Measurements from ENCODE around the gene JADE3. TPM values are rescaled to one million over a fixed set of nuclear protein-coding genes. Genes with fewer than 3 reads are reported as not detected.

Gene JADE3
- total RNA-seq, 3 donors from 2014 or later, result 7.5 to 20.8 (median 12.8) TPM

DNA sequence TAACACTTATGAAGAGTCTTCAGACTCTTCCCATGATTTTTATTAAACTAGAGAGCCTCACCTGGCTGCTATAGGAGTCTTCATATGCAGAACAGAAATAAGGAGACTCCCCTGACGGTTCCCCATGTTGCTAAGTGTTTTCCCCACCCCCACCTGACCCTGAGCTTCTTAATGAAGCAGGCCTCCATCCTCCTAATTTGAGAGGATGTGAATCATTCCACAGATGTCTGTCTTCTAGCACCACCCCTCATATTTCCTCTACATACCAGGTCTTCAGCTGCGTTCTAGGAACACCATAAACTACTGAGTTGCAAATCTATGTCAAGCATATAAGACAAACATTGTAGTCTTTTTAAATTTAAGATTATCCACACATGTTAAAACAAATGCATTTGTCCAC is 38.5 kb upstream of the JADE3 start:
- Histone ChIP-seq H3K36me3 (no peaks in the 10 kb centered on the region), H3K4me1 (no peaks in the 10 kb centered on the region), H3K27me3 (peaks cover 0 to 4% of the 10 kb centered on the region in 2 donors), H3K27ac (no peak overlapping the region), H3K4me3 (no peak overlapping the region), H3K9me3 (no peaks in the 10 kb centered on the region)
- TF ChIP-seq POLR2AphosphoS5 (IDR thresholded peaks at IDR 0.05) (no peak), POLR2A (IDR thresholded peaks at IDR 0.05) (no peak)
- TF ChIP-seq, protein P1, sequence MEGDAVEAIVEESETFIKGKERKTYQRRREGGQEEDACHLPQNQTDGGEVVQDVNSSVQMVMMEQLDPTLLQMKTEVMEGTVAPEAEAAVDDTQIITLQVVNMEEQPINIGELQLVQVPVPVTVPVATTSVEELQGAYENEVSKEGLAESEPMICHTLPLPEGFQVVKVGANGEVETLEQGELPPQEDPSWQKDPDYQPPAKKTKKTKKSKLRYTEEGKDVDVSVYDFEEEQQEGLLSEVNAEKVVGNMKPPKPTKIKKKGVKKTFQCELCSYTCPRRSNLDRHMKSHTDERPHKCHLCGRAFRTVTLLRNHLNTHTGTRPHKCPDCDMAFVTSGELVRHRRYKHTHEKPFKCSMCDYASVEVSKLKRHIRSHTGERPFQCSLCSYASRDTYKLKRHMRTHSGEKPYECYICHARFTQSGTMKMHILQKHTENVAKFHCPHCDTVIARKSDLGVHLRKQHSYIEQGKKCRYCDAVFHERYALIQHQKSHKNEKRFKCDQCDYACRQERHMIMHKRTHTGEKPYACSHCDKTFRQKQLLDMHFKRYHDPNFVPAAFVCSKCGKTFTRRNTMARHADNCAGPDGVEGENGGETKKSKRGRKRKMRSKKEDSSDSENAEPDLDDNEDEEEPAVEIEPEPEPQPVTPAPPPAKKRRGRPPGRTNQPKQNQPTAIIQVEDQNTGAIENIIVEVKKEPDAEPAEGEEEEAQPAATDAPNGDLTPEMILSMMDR (IDR thresholded peaks at IDR 0.05), result no peak
- intact Hi-C loops (cut with DNase I; ENCODE audit: low total_unique reads), result no loop called here
- DNase-seq (ENCODE audit: low spot score in 2 of 2), result no peak

DNA sequence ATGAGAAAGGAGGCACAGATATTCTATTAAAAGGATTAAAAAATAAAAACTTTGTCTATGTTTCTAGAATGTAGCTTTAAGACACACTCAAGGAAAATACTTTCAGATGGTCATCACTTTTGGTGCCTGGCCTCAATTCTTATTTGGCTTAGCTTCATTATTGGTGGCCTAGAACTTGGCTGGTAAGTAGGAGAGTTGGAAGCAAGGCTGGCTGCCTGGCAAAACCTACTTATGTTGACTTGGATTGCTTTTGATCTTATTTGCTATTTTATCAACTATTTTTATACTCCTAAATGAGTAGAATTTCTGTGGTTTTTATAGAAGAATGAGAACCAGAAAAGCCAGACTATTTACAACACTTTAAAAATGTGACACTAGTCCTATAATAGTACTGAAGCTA is 35.3 kb upstream of the JADE3 start:
- no peak for DNase-seq (ENCODE audit: low spot score in 2 of 2)
- no peak overlapping the region for H3K27ac ChIP-seq
- TF ChIP-seq, protein P1 (IDR thresholded peaks at IDR 0.05), result no peak
- TF ChIP-seq POLR2AphosphoS5 (IDR thresholded peaks at IDR 0.05) (no peak), POLR2A (IDR thresholded peaks at IDR 0.05) (no peak)
- H3K27me3 ChIP-seq, result peaks cover 0 to 10% of the 10 kb centered on the region in 2 donors
- H3K4me3 ChIP-seq, result no peak overlapping the region
- intact Hi-C loops (cut with DNase I; ENCODE audit: low total_unique reads), result no loop called here
- no peaks in the 10 kb centered on the region for H3K4me1 ChIP-seq
- no peaks in the 10 kb centered on the region for H3K36me3 ChIP-seq
- no peaks in the 10 kb centered on the region for H3K9me3 ChIP-seq

DNA sequence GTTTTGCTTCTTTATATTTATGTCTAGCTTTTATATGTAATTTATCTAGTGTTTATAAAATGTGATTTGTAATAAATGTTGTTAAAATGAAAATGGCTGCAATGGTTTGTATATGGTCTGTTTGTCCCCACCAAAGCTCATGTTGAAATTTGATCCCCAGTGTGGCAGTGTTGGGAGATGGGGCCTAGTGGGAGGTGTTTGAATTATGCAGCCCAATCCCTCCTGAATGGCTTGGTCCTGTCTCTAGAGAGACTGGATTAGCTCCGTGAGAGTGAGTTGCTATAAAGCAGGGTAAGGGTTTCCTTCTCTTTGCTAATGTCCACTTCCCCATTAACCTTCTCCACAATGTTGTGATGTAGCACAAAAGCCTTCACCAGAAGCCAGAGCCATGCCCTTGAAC is 30.0 kb upstream of the JADE3 start:
- Histone ChIP-seq H3K4me1 (no peaks in the 10 kb centered on the region), H3K4me3 (no peak overlapping the region), H3K36me3 (no peaks in the 10 kb centered on the region), H3K27me3 (peaks cover 0 to 20% of the 10 kb centered on the region in 2 donors), H3K9me3 (no peaks in the 10 kb centered on the region), H3K27ac (no peak overlapping the region)
- no peak for TF ChIP-seq POLR2A (IDR thresholded peaks at IDR 0.05)
- no peak for DNase-seq (ENCODE audit: low spot score in 2 of 2)
- intact Hi-C loops (cut with DNase I; ENCODE audit: low total_unique reads), result no loop called here

DNA sequence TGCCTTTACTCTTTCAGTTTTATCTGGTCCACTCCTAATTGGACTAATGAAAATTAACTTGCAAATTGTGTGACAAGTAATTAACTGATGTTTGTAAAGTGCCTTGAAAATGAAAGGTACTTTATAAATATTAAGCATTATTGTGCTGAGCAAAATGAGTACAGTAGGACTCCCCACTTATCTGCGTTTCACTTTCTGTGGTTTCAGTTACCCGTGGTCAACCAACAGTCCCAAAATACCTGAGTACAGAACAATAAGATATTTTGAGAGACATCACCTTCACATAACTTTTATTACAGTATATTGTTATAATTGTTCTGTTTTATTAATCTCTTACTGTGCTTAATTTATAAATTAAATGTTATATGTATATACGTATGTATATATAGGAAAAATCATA is 27.4 kb upstream of the JADE3 start:
- intact Hi-C loops (cut with DNase I; ENCODE audit: low total_unique reads), result no loop called here
- Histone ChIP-seq H3K27me3 (peaks cover 0 to 19% of the 10 kb centered on the region in 2 donors), H3K9me3 (no peaks in the 10 kb centered on the region), H3K4me1 (no peaks in the 10 kb centered on the region), H3K4me3 (no peak overlapping the region), H3K36me3 (no peaks in the 10 kb centered on the region), H3K27ac (no peak overlapping the region)
- TF ChIP-seq POLR2AphosphoS5 (IDR thresholded peaks at IDR 0.05) (no peak), POLR2A (IDR thresholded peaks at IDR 0.05) (no peak)
- TF ChIP-seq, protein P1 (IDR thresholded peaks at IDR 0.05), result no peak
- no peak for DNase-seq (ENCODE audit: low spot score in 2 of 2)

DNA sequence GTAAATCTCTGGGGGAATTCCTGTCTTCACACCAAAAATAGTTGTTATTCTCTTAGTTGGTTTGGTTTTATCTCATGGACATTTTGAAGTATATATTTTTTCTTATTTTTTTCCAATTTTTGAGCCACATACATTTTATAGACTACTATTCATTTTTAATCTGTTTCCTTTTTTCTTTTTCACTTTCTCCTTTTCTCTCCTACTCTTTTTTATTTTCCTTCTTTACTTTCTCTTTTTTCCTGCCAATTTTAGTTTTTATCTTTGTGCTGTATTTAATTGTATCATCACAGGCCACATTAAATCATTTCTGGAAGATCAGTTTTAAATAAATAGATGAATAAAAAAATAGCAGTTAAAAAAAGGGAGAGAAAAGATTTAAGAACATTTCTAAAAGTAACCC is 14.0 kb upstream of the JADE3 start:
- Histone ChIP-seq H3K36me3 (no peaks in the 10 kb centered on the region), H3K27me3 (peaks cover 0 to 49% of the 10 kb centered on the region in 2 donors), H3K4me1 (no peaks in the 10 kb centered on the region), H3K27ac (no peak overlapping the region), H3K4me3 (no peak overlapping the region), H3K9me3 (no peaks in the 10 kb centered on the region)
- TF ChIP-seq POLR2AphosphoS5 (IDR thresholded peaks at IDR 0.05), result no peak
- no peak for TF ChIP-seq POLR2A (IDR thresholded peaks at IDR 0.05)
- TF ChIP-seq, protein P1 (IDR thresholded peaks at IDR 0.05), result no peak
- no peak for DNase-seq (ENCODE audit: low spot score in 2 of 2)
- intact Hi-C loops (cut with DNase I; ENCODE audit: low total_unique reads), result no loop called here
